Measurements from ENCODE around the gene FOCAD.

- TF ChIP-seq POLR2AphosphoS5 (IDR thresholded peaks at IDR 0.05; ENCODE audit: low read depth, low read length) (no peak), POLR2A (IDR thresholded peaks at IDR 0.05; ENCODE audit: low read depth, low read length) (no peak), TAF1 (IDR thresholded peaks at IDR 0.05; ENCODE audit: borderline replicate concordance, low read depth, low read length) (no peak)
Observed at GRCh38 chr9:20742833-20743232, 58.8 kb downstream of the FOCAD start.
